ENCODE data around the gene ANKIB1.

The ANKIB1 gene

DNA sequence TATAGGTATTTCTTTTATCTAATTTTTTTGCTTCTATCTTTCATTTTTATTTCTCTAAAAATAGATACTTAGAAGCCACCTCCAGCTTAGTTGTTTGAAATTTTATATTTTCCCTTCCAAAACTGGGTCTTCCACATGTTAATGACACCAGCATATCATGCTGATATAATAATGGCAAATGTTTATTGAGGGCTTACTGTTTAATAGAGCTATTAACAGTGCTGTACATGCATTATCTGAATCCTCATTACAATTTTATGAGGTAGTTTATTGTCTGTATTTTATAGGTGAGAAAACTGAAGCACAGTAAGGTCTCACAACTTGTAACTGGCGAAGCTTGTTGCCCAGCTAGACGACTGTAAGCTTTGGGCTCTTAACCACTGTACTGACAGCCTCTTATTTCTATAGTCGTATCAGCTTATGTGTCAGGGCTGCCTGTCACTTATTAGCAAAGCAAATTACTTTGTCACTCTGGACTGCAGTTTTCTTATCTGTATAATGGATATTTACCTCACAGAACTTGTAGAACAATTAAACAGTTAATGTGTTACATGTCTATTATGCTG lies 51.2 kb downstream of the ANKIB1 start:
- Histone ChIP-seq H3K4me1 (ENCODE audit: control insufficient read depth, insufficient read depth, low read length) (no peaks in the 10 kb centered on the region), H3K9ac (ENCODE audit: low read depth, low read length) (no peak overlapping the region), H3K27me3 (ENCODE audit: control insufficient read depth, insufficient read depth, low read length) (no peaks in the 10 kb centered on the region), H3K9me3 (replicated peaks; ENCODE audit: low read length) (no peaks in the 10 kb centered on the region), H3K4me2 (ENCODE audit: low read length) (no peak overlapping the region), H3K4me3 (ENCODE audit: low read length) (no peak overlapping the region), H3K36me3 (ENCODE audit: insufficient read depth, low read length) (peaks cover 15% of the 10 kb centered on the region)

GRCh38 chr7:92297736-92298135 lies 52.0 kb downstream of the ANKIB1 start:
- H3K36me3 ChIP-seq (ENCODE audit: insufficient read depth, low read length): peaks cover 16% of the 10 kb centered on the region
- no peak overlapping the region for H3K9ac ChIP-seq (ENCODE audit: low read depth, low read length)
- H3K4me3 ChIP-seq (ENCODE audit: low read length): no peak overlapping the region

GRCh38 chr7:92303761-92304160 lies 58.0 kb downstream of the ANKIB1 start:
- no peaks in the 10 kb centered on the region for H3K9me3 ChIP-seq (replicated peaks; ENCODE audit: low read length)

More at GRCh38 chr7:92297736-92298135, 52.0 kb downstream of the ANKIB1 start:
- H3K27me3 ChIP-seq (ENCODE audit: control insufficient read depth, insufficient read depth, low read length): no peaks in the 10 kb centered on the region
- H3K4me2 ChIP-seq (ENCODE audit: low read length): no peak overlapping the region
- H3K9me3 ChIP-seq (replicated peaks; ENCODE audit: low read length): no peaks in the 10 kb centered on the region
- no peaks in the 10 kb centered on the region for H3K4me1 ChIP-seq (ENCODE audit: control insufficient read depth, insufficient read depth, low read length)

GRCh38 chr7:92304406-92304893 lies 58.7 kb downstream of the ANKIB1 start:
- Histone ChIP-seq H3K27me3 (ENCODE audit: control insufficient read depth, insufficient read depth, low read length) (no peaks in the 10 kb centered on the region), H3K4me2 (ENCODE audit: low read length) (no peak overlapping the region), H3K36me3 (ENCODE audit: insufficient read depth, low read length) (peaks cover 7% of the 10 kb centered on the region), H3K4me3 (ENCODE audit: low read length) (no peak overlapping the region), H3K9me3 (replicated peaks; ENCODE audit: low read length) (no peaks in the 10 kb centered on the region), H3K4me1 (ENCODE audit: control insufficient read depth, insufficient read depth, low read length) (no peaks in the 10 kb centered on the region), H3K9ac (ENCODE audit: low read depth, low read length) (no peak overlapping the region)

More at GRCh38 chr7:92303761-92304160, 58.0 kb downstream of the ANKIB1 start:
- Histone ChIP-seq H3K4me1 (ENCODE audit: control insufficient read depth, insufficient read depth, low read length) (no peaks in the 10 kb centered on the region), H3K9ac (ENCODE audit: low read depth, low read length) (no peak overlapping the region), H3K36me3 (ENCODE audit: insufficient read depth, low read length) (peaks cover 12% of the 10 kb centered on the region), H3K4me2 (ENCODE audit: low read length) (no peak overlapping the region), H3K27me3 (ENCODE audit: control insufficient read depth, insufficient read depth, low read length) (no peaks in the 10 kb centered on the region), H3K4me3 (ENCODE audit: low read length) (no peak overlapping the region)

DNA sequence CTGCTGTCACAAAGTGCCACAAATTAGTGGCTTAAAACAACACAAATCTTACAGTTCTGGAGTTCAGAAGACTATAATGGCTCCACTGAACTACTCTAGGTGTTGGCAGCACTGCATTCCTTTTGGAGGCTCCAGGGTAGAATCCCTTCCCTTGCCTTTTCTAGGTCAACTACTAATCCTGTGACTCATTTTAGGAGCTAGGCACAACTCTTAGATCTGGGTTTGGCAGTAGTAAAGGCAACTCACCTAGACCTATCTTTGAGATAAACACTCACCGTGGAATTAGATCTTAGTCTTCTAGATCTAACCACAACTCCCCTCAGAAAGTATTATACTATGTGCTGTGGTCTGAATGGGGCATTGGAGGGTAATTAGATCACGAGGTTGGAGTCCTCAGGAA lies 60.4 kb downstream of the ANKIB1 start:
- Histone ChIP-seq H3K4me2 (ENCODE audit: low read length) (no peak overlapping the region), H3K9me3 (replicated peaks; ENCODE audit: low read length) (no peaks in the 10 kb centered on the region), H3K36me3 (ENCODE audit: insufficient read depth, low read length) (peaks cover 3% of the 10 kb centered on the region), H3K9ac (ENCODE audit: low read depth, low read length) (no peak overlapping the region), H3K27me3 (ENCODE audit: control insufficient read depth, insufficient read depth, low read length) (no peaks in the 10 kb centered on the region), H3K4me3 (ENCODE audit: low read length) (no peak overlapping the region), H3K4me1 (ENCODE audit: control insufficient read depth, insufficient read depth, low read length) (no peaks in the 10 kb centered on the region)

- Histone ChIP-seq H3K36me3 (ENCODE audit: insufficient read depth, low read length) (no peaks in the 10 kb centered on the region), H3K27me3 (ENCODE audit: control insufficient read depth, insufficient read depth, low read length) (no peaks in the 10 kb centered on the region), H3K4me2 (ENCODE audit: low read length) (no peak overlapping the region), H3K4me1 (ENCODE audit: control insufficient read depth, insufficient read depth, low read length) (no peaks in the 10 kb centered on the region), H3K9me3 (replicated peaks; ENCODE audit: low read length) (no peaks in the 10 kb centered on the region), H3K9ac (ENCODE audit: low read depth, low read length) (no peak overlapping the region), H3K4me3 (ENCODE audit: low read length) (no peak overlapping the region)
Observed at GRCh38 chr7:92313055-92313454, 67.3 kb downstream of the ANKIB1 start.

- Histone ChIP-seq H3K9ac (ENCODE audit: low read depth, low read length) (no peak overlapping the region), H3K9me3 (replicated peaks; ENCODE audit: low read length) (no peaks in the 10 kb centered on the region), H3K4me2 (ENCODE audit: low read length) (no peak overlapping the region), H3K27me3 (ENCODE audit: control insufficient read depth, insufficient read depth, low read length) (no peaks in the 10 kb centered on the region), H3K4me1 (ENCODE audit: control insufficient read depth, insufficient read depth, low read length) (no peaks in the 10 kb centered on the region), H3K36me3 (ENCODE audit: insufficient read depth, low read length) (peaks cover 7% of the 10 kb centered on the region), H3K4me3 (ENCODE audit: low read length) (no peak overlapping the region)
Observed at GRCh38 chr7:92319243-92319642, 73.5 kb downstream of the ANKIB1 start.

DNA sequence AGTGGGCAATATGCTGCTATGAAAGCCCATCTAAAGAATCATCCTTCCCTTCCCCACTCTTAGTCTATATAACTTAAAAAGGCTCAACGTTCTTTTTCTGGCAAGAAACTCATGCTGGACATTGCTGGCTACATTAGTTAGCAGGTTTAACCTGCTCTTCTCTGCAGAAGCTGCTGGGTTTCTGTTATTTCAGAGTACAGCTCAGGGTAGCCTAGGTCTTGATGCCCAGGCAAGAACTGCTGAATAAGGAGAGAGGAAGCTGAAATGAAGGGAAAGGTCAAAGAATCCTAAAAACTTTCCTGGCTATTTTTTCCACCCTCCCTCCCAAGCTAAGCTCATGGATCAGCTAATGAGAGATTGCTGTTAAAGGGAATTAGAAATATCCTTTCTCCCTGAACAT lies 79.4 kb downstream of the ANKIB1 start:
- H3K9ac ChIP-seq (ENCODE audit: low read depth, low read length): no peak overlapping the region
- H3K4me3 ChIP-seq (ENCODE audit: low read length): no peak overlapping the region
- peaks cover 2% of the 10 kb centered on the region for H3K36me3 ChIP-seq (ENCODE audit: insufficient read depth, low read length)
- H3K27me3 ChIP-seq (ENCODE audit: control insufficient read depth, insufficient read depth, low read length): no peaks in the 10 kb centered on the region
- no peak overlapping the region for H3K4me2 ChIP-seq (ENCODE audit: low read length)
- H3K4me1 ChIP-seq (ENCODE audit: control insufficient read depth, insufficient read depth, low read length): no peaks in the 10 kb centered on the region
- no peaks in the 10 kb centered on the region for H3K9me3 ChIP-seq (replicated peaks; ENCODE audit: low read length)

DNA sequence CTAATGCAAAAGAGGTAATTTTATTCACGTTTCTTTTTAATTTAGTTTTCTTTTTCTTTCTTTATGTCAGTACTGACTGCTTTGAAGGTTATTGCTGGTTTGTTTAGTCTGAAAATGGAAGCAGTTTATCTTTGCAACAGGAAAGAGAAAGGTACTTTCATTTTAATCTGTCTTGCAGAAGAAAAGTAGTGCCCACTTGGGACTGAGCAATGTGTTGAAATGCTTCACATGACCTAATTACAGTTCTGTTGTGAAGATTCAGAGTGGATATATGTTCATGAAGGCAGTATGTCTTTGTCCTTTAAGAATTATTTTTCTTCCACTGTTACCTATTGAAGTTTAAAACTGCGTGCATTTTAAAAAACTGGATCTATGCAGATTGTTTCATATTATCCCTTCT lies 80.1 kb downstream of the ANKIB1 start:
- H3K4me2 ChIP-seq (ENCODE audit: low read length): no peak overlapping the region
- no peak overlapping the region for H3K4me3 ChIP-seq (ENCODE audit: low read length)
- H3K36me3 ChIP-seq (ENCODE audit: insufficient read depth, low read length): no peaks in the 10 kb centered on the region
- H3K9ac ChIP-seq (ENCODE audit: low read depth, low read length): no peak overlapping the region
- no peaks in the 10 kb centered on the region for H3K4me1 ChIP-seq (ENCODE audit: control insufficient read depth, insufficient read depth, low read length)
- H3K9me3 ChIP-seq (replicated peaks; ENCODE audit: low read length): no peaks in the 10 kb centered on the region
- no peaks in the 10 kb centered on the region for H3K27me3 ChIP-seq (ENCODE audit: control insufficient read depth, insufficient read depth, low read length)

DNA sequence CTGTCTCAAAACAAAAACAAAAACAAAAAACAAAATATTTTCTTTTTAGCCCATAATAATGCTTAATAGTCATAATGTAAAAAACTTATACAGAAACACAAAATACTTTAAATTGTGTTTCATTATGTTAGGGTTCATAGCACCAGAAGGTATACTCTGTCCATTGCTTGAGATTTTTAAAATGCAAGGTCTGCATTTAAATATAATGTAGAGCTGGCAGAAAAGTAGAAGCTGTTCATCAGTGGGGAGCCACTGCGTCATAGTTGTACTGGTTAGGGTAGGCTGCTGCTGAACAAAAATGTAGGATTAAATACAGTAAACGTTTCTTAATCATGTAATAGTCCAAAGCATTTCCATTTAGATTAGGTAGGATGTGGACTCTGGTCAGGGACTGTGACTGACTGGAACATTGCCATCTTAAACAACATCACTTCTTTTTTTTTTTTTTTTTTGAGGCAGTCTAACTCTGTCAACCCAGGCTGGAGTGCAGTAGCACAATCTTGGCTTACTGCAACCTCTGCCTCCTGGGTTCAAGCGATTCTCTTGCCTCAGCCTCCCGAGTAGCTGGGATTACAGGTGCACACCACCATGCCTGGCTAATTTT lies 85.2 kb downstream of the ANKIB1 start:
- H3K9me3 ChIP-seq (replicated peaks; ENCODE audit: low read length): no peaks in the 10 kb centered on the region

DNA sequence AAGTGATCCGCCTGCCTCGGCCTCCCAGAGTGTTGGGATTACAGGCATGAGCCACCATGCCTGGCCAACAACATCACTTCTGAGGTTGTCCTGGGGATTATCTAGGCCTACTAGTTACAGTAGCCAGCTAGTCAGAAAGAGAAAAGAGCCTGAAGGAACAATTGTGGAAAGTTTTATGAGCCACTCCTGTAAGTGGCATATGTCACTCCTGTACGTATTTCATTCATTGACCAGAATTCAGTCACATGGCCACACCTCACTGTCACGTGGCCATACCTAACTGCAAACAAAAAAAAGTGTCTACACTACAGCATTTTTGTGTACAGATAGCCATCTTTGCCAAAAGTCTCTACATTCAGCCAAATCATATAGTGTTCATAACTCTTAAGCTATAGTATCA lies 85.7 kb downstream of the ANKIB1 start:
- H3K9me3 ChIP-seq (replicated peaks; ENCODE audit: low read length): no peaks in the 10 kb centered on the region
- H3K4me2 ChIP-seq (ENCODE audit: low read length): no peak overlapping the region
- no peaks in the 10 kb centered on the region for H3K27me3 ChIP-seq (ENCODE audit: control insufficient read depth, insufficient read depth, low read length)
- H3K9ac ChIP-seq (ENCODE audit: low read depth, low read length): no peak overlapping the region
- no peaks in the 10 kb centered on the region for H3K4me1 ChIP-seq (ENCODE audit: control insufficient read depth, insufficient read depth, low read length)
- peaks cover 4% of the 10 kb centered on the region for H3K36me3 ChIP-seq (ENCODE audit: insufficient read depth, low read length)
- no peak overlapping the region for H3K4me3 ChIP-seq (ENCODE audit: low read length)

More for the DNA sequence above, 85.2 kb downstream of the ANKIB1 start:
- H3K4me3 ChIP-seq (ENCODE audit: low read length): no peak overlapping the region
- no peaks in the 10 kb centered on the region for H3K4me1 ChIP-seq (ENCODE audit: control insufficient read depth, insufficient read depth, low read length)
- H3K36me3 ChIP-seq (ENCODE audit: insufficient read depth, low read length): peaks cover 4% of the 10 kb centered on the region
- no peak overlapping the region for H3K4me2 ChIP-seq (ENCODE audit: low read length)
- no peaks in the 10 kb centered on the region for H3K27me3 ChIP-seq (ENCODE audit: control insufficient read depth, insufficient read depth, low read length)
- no peak overlapping the region for H3K9ac ChIP-seq (ENCODE audit: low read depth, low read length)

GRCh38 chr7:92332782-92333181 lies 87.0 kb downstream of the ANKIB1 start:
- Histone ChIP-seq H3K4me2 (ENCODE audit: low read length) (no peak overlapping the region), H3K4me1 (ENCODE audit: control insufficient read depth, insufficient read depth, low read length) (no peaks in the 10 kb centered on the region), H3K9ac (ENCODE audit: low read depth, low read length) (no peak overlapping the region), H3K4me3 (ENCODE audit: low read length) (no peak overlapping the region), H3K9me3 (replicated peaks; ENCODE audit: low read length) (no peaks in the 10 kb centered on the region), H3K36me3 (ENCODE audit: insufficient read depth, low read length) (peaks cover 4% of the 10 kb centered on the region), H3K27me3 (ENCODE audit: control insufficient read depth, insufficient read depth, low read length) (no peaks in the 10 kb centered on the region)

Data from skeletal muscle satellite cell (primary cell).